ENCODE measurements around the gene TTC8. TPM values are rescaled to one million over a fixed set of nuclear protein-coding genes. Genes with fewer than 3 reads are reported as not detected.
"Not testable (repeated sequence)": the region's sequence is repeated elsewhere in the genome, so short reads cannot be mapped to it uniquely, and the experiment has no call there.

TTC8 gene
- total RNA-seq (2014; rRNA removed; shearing (Covaris generic)), result 32.2 and 45.8 TPM in 2 replicates
- polyA plus RNA-seq (2015; cell fraction: cytosol; rRNA removed), result 29.4 and 44.4 TPM in 2 replicates
- 46.6 and 47.4 TPM in 2 replicates for polyA plus RNA-seq (2015; cell fraction: nucleus; rRNA removed)

- peak; percentile 86 for DNase-seq (ENCODE audit: low read depth, low spot score)
- in situ Hi-C loops (cut with HindIII; ENCODE audit: low pct_unique_long_range_greater_than_20kb, low sequenced_read_pairs), result no loop called here
Measured at GRCh38 chr14:88824314-88825077, at the start of gene TTC8. TTC8 (plus strand) TSS chr14:88824651; CDS start chr14:88824708, 57 bp downstream.

GRCh38 chr14:88775532-88775931, 48.9 kb upstream of the TTC8 start:
- in situ Hi-C loops (cut with HindIII; ENCODE audit: low pct_unique_long_range_greater_than_20kb, low sequenced_read_pairs), result no loop called here
- no peak for DNase-seq (ENCODE audit: low read depth, low spot score)

- in situ Hi-C loops (cut with HindIII; ENCODE audit: low pct_unique_long_range_greater_than_20kb, low sequenced_read_pairs), result no loop called here
- no peak for DNase-seq (ENCODE audit: low read depth, low spot score)
Measured at GRCh38 chr14:88785911-88786310, 38.5 kb upstream of the TTC8 start.

- DNase-seq (ENCODE audit: low read depth, low spot score), result no peak
- in situ Hi-C loops (cut with HindIII; ENCODE audit: low pct_unique_long_range_greater_than_20kb, low sequenced_read_pairs), result no loop called here
Measured at GRCh38 chr14:88786715-88787114, 37.7 kb upstream of the TTC8 start.

- in situ Hi-C loops (cut with HindIII; ENCODE audit: low pct_unique_long_range_greater_than_20kb, low sequenced_read_pairs); DNase-seq (ENCODE audit: low read depth, low spot score): not testable (repeated sequence)
Measured at GRCh38 chr14:88789573-88789972, 34.9 kb upstream of the TTC8 start.

- DNase-seq (ENCODE audit: low read depth, low spot score), result no peak
- in situ Hi-C loops (cut with HindIII; ENCODE audit: low pct_unique_long_range_greater_than_20kb, low sequenced_read_pairs), result no loop called here
Measured at GRCh38 chr14:88790501-88791251, 33.8 kb upstream of the TTC8 start.

- in situ Hi-C loops (cut with HindIII; ENCODE audit: low pct_unique_long_range_greater_than_20kb, low sequenced_read_pairs), result no loop called here
- DNase-seq (ENCODE audit: low read depth, low spot score), result no peak
Measured at GRCh38 chr14:88791252-88791621, 33.2 kb upstream of the TTC8 start.

- in situ Hi-C loops (cut with HindIII; ENCODE audit: low pct_unique_long_range_greater_than_20kb, low sequenced_read_pairs), result no loop called here
- no peak for DNase-seq (ENCODE audit: low read depth, low spot score)
Measured at GRCh38 chr14:88791629-88792472, 32.6 kb upstream of the TTC8 start.

GRCh38 chr14:88792473-88793258, 31.8 kb upstream of the TTC8 start, which contains the start of gene EML5:
EML5 (minus strand) TSS chr14:88792953; CDS start chr14:88792503, 450 bp downstream.
- in situ Hi-C loops (cut with HindIII; ENCODE audit: low pct_unique_long_range_greater_than_20kb, low sequenced_read_pairs), result no loop called here
- DNase-seq (ENCODE audit: low read depth, low spot score), result peak; percentile 43

GRCh38 chr14:88793259-88793625, 31.2 kb upstream of the TTC8 start:
- in situ Hi-C loops (cut with HindIII; ENCODE audit: low pct_unique_long_range_greater_than_20kb, low sequenced_read_pairs), result no loop called here
- no peak for DNase-seq (ENCODE audit: low read depth, low spot score)

GRCh38 chr14:88798156-88798555, 26.3 kb upstream of the TTC8 start:
- in situ Hi-C loops (cut with HindIII; ENCODE audit: low pct_unique_long_range_greater_than_20kb, low sequenced_read_pairs), result no loop called here
- no peak for DNase-seq (ENCODE audit: low read depth, low spot score)

GRCh38 chr14:88799522-88799921, 24.9 kb upstream of the TTC8 start:
- no peak for DNase-seq (ENCODE audit: low read depth, low spot score)
- in situ Hi-C loops (cut with HindIII; ENCODE audit: low pct_unique_long_range_greater_than_20kb, low sequenced_read_pairs), result no loop called here

- in situ Hi-C loops (cut with HindIII; ENCODE audit: low pct_unique_long_range_greater_than_20kb, low sequenced_read_pairs), result no loop called here
- DNase-seq (ENCODE audit: low read depth, low spot score), result no peak
Measured at GRCh38 chr14:88802596-88802995, 21.9 kb upstream of the TTC8 start.

GRCh38 chr14:88804035-88804434, 20.4 kb upstream of the TTC8 start:
- in situ Hi-C loops (cut with HindIII; ENCODE audit: low pct_unique_long_range_greater_than_20kb, low sequenced_read_pairs), result no loop called here
- no peak for DNase-seq (ENCODE audit: low read depth, low spot score)

GRCh38 chr14:88804477-88804876, 20.0 kb upstream of the TTC8 start:
- no peak for DNase-seq (ENCODE audit: low read depth, low spot score)
- in situ Hi-C loops (cut with HindIII; ENCODE audit: low pct_unique_long_range_greater_than_20kb, low sequenced_read_pairs), result no loop called here

GRCh38 chr14:88808359-88808758, 16.1 kb upstream of the TTC8 start:
- in situ Hi-C loops (cut with HindIII; ENCODE audit: low pct_unique_long_range_greater_than_20kb, low sequenced_read_pairs), result no loop called here
- no peak for DNase-seq (ENCODE audit: low read depth, low spot score)

GRCh38 chr14:88815980-88816379, 8.5 kb upstream of the TTC8 start:
- in situ Hi-C loops (cut with HindIII; ENCODE audit: low pct_unique_long_range_greater_than_20kb, low sequenced_read_pairs), result no loop called here
- no peak for DNase-seq (ENCODE audit: low read depth, low spot score)

Measured in SK-MEL-5 (cell line).